ENCODE results near the gene OR9Q1.

GRCh38 chr11:58134151-58134550 lies 110.5 kb downstream of the OR9Q1 start:
- TF ChIP-seq ZNF843 (tag by site-specific recombination; IDR thresholded peaks at IDR 0.05) = no peak
- TF ChIP-seq, protein P1, sequence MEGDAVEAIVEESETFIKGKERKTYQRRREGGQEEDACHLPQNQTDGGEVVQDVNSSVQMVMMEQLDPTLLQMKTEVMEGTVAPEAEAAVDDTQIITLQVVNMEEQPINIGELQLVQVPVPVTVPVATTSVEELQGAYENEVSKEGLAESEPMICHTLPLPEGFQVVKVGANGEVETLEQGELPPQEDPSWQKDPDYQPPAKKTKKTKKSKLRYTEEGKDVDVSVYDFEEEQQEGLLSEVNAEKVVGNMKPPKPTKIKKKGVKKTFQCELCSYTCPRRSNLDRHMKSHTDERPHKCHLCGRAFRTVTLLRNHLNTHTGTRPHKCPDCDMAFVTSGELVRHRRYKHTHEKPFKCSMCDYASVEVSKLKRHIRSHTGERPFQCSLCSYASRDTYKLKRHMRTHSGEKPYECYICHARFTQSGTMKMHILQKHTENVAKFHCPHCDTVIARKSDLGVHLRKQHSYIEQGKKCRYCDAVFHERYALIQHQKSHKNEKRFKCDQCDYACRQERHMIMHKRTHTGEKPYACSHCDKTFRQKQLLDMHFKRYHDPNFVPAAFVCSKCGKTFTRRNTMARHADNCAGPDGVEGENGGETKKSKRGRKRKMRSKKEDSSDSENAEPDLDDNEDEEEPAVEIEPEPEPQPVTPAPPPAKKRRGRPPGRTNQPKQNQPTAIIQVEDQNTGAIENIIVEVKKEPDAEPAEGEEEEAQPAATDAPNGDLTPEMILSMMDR (tag by site-specific recombination; IDR thresholded peaks at IDR 0.05) = no peak
- TF ChIP-seq ZBTB8A (tag by site-specific recombination; IDR thresholded peaks at IDR 0.05) = no peak
- TF ChIP-seq ZNF366 (tag by site-specific recombination; conservative IDR thresholded peaks at IDR 0.05) = no peak
- TF ChIP-seq PBX3 (CRISPR knock-in tag; IDR thresholded peaks at IDR 0.05) = no peak
- no peak for TF ChIP-seq ZNF274 (IDR thresholded peaks at IDR 0.05; ENCODE audit: low read length)
- no peak for TF ChIP-seq ZNF274 (tag by site-specific recombination; IDR thresholded peaks at IDR 0.05; ENCODE audit: borderline replicate concordance)
- TF ChIP-seq, protein P2, sequence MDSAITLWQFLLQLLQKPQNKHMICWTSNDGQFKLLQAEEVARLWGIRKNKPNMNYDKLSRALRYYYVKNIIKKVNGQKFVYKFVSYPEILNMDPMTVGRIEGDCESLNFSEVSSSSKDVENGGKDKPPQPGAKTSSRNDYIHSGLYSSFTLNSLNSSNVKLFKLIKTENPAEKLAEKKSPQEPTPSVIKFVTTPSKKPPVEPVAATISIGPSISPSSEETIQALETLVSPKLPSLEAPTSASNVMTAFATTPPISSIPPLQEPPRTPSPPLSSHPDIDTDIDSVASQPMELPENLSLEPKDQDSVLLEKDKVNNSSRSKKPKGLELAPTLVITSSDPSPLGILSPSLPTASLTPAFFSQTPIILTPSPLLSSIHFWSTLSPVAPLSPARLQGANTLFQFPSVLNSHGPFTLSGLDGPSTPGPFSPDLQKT (IDR thresholded peaks at IDR 0.05; ENCODE audit: borderline replicate concordance, low read depth, low read length) = no peak
- no peak for TF ChIP-seq ZNF747 (tag by site-specific recombination; IDR thresholded peaks at IDR 0.05)
- TF ChIP-seq ZNF510 (tag by site-specific recombination; IDR thresholded peaks at IDR 0.05; ENCODE audit: insufficient replicate concordance) = no peak
- no peak for TF ChIP-seq ZNF174 (tag by site-specific recombination; IDR thresholded peaks at IDR 0.05)
- no peak for TF ChIP-seq ZFP41 (tag by site-specific recombination; IDR thresholded peaks at IDR 0.05; ENCODE audit: borderline replicate concordance)
